Heart right ventricle (tissue), 16 donors: Measurements from ENCODE around the gene PPP6R1. TPM values are rescaled to one million over a fixed set of nuclear protein-coding genes. Genes with fewer than 3 reads are reported as not detected.

Source experiments
- ATAC-seq, 8 donors: fragments of 200-7000 bp; cut with Tn5 transposase; one replicate each; pipeline ENCODE4 v1.9.1; 2020; ENCODE audit warnings: mild to moderate bottlenecking in 8 of 8, moderate library complexity in 8 of 8, moderate number of reproducible peaks in 1 of 8
- DNase-seq, 2 donors: peaks; one replicate each; pipeline ENCODE4 v3.0.0-alpha.2; 2020
- H3K27ac ChIP-seq, 10 donors: fragments of 200-600 bp; sonication (generic) in 2 of 10; one replicate each; pipeline versions ENCODE4 v1.5.0 to v1.8.0; 2020 to 2022; ENCODE audit warnings: mild to moderate bottlenecking in 3 of 10
- H3K27me3 ChIP-seq, 7 donors: fragments of 200-600 bp; one replicate each; pipeline ENCODE4 v1.8.0; 2021 to 2022; ENCODE audit warnings: mild to moderate bottlenecking in 2 of 7
- H3K36me3 ChIP-seq, 9 donors: fragments of 200-600 bp; sonication (generic) in 1 of 9; one replicate each; pipeline versions ENCODE4 v1.5.0 to v1.8.0; 2020 to 2022; ENCODE audit warnings: mild to moderate bottlenecking in 2 of 9
- H3K4me1 ChIP-seq, 9 donors: fragments of 200-600 bp; sonication (generic) in 1 of 9; one replicate each; pipeline versions ENCODE4 v1.5.0 to v1.8.0; 2020 to 2022; ENCODE audit warnings: mild to moderate bottlenecking in 4 of 9
- H3K4me3 ChIP-seq, 10 donors: fragments of 200-600 bp; sonication (generic) in 2 of 10; one replicate each; pipeline versions ENCODE4 v1.5.0 to v1.8.0; 2020 to 2022; ENCODE audit warnings: mild to moderate bottlenecking in 7 of 10, moderate library complexity in 2 of 10
- H3K9me3 ChIP-seq, 11 donors: fragments of 200-600 bp in 10 of 11; sonication (generic) in 2 of 11; one replicate each; pipeline versions ENCODE4 v1.5.0 to v1.8.0; 2013 to 2022; ENCODE audit warnings: mild to moderate bottlenecking in 2 of 11, control low read depth in 1 of 11, moderate library complexity in 1 of 11
- WGBS, 2 donors: extraction: QIAGEN DNeasy Blood & Tissue Kit; methylation state at CpG; one replicate each; pipeline ENCODE4 v1.1.7; 2013; ENCODE audit warnings: inconsistent platforms in 1 of 2; 5-methylcytosine and 5-hydroxymethylcytosine counted together
- intact Hi-C, 10 donors: fragments of 100-400 bp; cut with DNase I; formaldehyde crosslinking; loops; one replicate each; pipeline versions ENCODE4 v1.11.1 to v1.14.2; 2022
- polyA plus RNA-seq, 2 donors: library from polyadenylated mRNA; stranded (reverse); fragments of 200-250 nt; gene quantifications; one replicate each; pipeline ENCODE4 v1.2.3, GENCODE V29; 2013
- total RNA-seq, 10 donors: library from RNA; stranded (reverse); fragmentation: NEBNext Ultra II Directional in 3 of 10; extraction: Animal tissue kit (Norgen Biotek cat#: 25700) in 3 of 10; gene quantifications; one replicate each; pipeline versions ENCODE4 v1.2.1 to v1.2.4, GENCODE V29; 2021 to 2023
- TF ChIP-seq, protein P1 (sequence below), 9 donors: fragments of 200-600 bp; sonication (generic) in 2 of 9; IDR thresholded peaks; one replicate each; pipeline versions ENCODE4 v1.5.0 to v1.8.0; 2021 to 2022; ENCODE audit warnings: antibody characterized with exemption in 9 of 9, mild to moderate bottlenecking in 5 of 9, moderate library complexity in 1 of 9
- donor health status: Arrhythmogenic right ventricular cardiomyopathy.
- donor health status: ischemic (EF 13 %, LVEDD 7.1; RV severe dilation, severe dysfunction).
- donor health status: healthy with polysubstance abuse.
- donor health status: DM: no; HTN: yes; CAD: no.
- donor health status: DM: no; HTN: no; CAD: no.
- donor health status: ischemic (EF 25% LVEDD 6.9; RV normal size, moderate dysfunction).
- donor health status: ischemic (EF 25% LVEDD 5.7; RV mildly dilated, moderate dysfunction).
- donor health status: healthy.
- donor health status: DM: yes; HTN: yes; CAD: no.
- donor health status: Ischemic cardiomyopathy.
- donor health status: ischemic (EF 35%, LVEDD 5.7; RV mildly dilated, moderate dysfunction).
- donor health status: nonischemic (EF 11% LVEDD 7.7; RV severe dilation, severe dysfunction).
- donor health status: DM: yes; HTN: yes; CAD: no.
- donor health status: PGD.
- donor health status: ischemic (EF 29% LVEDD 5.4; RV normal size, mild dysfunction).
- donor health status: nonischemic (EF 23%, LVEDD 6.1; RV moderate dilation, normal function).

PPP6R1 gene
- total and polyA plus RNA-seq, 12 donors = 31.1 to 51.3 (median 38.7) TPM

DNA sequence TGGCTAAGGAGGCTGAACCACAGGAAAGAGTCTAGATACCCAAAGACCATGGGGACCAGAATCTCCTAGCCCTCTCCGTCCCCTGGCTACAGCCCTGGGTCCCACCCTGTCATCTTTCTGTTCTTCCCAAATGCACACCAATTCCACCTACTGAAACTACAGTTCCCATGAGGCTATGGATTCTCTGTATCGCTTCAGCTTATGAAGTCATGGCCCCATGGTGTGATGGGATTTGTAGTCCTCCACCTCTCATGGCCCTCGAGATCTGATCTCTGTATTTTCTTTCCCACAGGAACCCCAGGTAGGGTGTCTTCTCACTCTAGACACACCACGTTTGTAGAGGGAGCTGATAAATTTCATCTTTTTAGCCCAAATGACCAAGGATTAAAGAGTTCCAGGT is 61.3 kb downstream of the PPP6R1 start:
- no peak for DNase-seq
- H3K4me3 ChIP-seq = no peak overlapping the region
- H3K27me3 ChIP-seq = no peaks in the 10 kb centered on the region
- TF ChIP-seq, protein P1, sequence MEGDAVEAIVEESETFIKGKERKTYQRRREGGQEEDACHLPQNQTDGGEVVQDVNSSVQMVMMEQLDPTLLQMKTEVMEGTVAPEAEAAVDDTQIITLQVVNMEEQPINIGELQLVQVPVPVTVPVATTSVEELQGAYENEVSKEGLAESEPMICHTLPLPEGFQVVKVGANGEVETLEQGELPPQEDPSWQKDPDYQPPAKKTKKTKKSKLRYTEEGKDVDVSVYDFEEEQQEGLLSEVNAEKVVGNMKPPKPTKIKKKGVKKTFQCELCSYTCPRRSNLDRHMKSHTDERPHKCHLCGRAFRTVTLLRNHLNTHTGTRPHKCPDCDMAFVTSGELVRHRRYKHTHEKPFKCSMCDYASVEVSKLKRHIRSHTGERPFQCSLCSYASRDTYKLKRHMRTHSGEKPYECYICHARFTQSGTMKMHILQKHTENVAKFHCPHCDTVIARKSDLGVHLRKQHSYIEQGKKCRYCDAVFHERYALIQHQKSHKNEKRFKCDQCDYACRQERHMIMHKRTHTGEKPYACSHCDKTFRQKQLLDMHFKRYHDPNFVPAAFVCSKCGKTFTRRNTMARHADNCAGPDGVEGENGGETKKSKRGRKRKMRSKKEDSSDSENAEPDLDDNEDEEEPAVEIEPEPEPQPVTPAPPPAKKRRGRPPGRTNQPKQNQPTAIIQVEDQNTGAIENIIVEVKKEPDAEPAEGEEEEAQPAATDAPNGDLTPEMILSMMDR (IDR thresholded peaks at IDR 0.05) = no peak
- H3K9me3 ChIP-seq = no peaks in the 10 kb centered on the region
- ATAC-seq = no peak
- H3K27ac ChIP-seq = no peak overlapping the region
- 62 to 73% methylated on average over 4 of the region's 4 CpGs for WGBS, 2 donors
- intact Hi-C loops = no loop called here
- no peaks in the 10 kb centered on the region for H3K4me1 ChIP-seq
- H3K36me3 ChIP-seq = no peaks in the 10 kb centered on the region

DNA sequence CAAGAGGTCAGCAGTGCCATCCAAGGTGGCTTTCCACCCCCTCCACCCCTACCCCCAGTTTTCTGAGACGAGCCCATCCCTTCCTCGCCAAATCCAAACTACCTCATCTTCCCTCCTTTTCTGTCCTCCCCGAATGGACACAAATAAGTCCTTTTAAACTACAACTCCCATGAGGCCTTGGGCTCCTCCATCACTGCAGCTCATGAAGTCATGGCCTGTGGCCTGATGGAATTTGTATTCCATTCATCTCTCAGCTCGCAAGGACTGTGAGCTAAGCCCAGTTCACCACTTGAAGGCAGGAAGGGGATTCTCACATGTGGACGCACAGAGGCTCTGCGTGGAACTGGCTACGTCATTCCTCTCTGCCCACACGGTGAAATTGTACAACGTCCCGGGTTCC is 62.0 kb downstream of the PPP6R1 start:
- H3K27ac ChIP-seq = no peak overlapping the region
- H3K27me3 ChIP-seq = no peaks in the 10 kb centered on the region
- no peaks in the 10 kb centered on the region for H3K4me1 ChIP-seq
- no peaks in the 10 kb centered on the region for H3K9me3 ChIP-seq
- ATAC-seq (no peak), DNase-seq (no peak)
- intact Hi-C loops = no loop called here
- no peaks in the 10 kb centered on the region for H3K36me3 ChIP-seq
- no peak overlapping the region for H3K4me3 ChIP-seq
- TF ChIP-seq, protein P1 (IDR thresholded peaks at IDR 0.05) = no peak
- 88 to 91% methylated on average over 10 of the region's 10 CpGs for WGBS, 2 donors

DNA sequence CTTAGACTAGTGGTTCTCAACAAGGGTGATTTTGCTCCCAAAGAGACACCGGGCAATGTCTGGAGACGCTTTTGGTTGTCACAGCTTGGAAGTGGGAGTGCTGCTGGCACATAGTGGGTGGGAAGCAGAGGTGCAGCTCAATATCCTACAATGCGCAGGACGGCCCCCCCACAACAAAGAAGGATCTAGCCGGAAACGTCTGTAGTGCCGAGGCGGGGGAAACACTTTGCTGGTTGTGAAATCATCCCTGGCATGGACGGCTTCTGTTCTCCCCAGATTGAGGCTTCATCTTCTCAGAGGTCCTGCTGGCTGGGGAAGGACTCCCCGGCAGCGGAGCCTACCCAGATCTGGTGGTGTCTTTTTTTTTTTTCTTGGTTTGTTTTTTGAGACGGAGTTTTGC is 65.3 kb downstream of the PPP6R1 start:
- no peaks in the 10 kb centered on the region for H3K9me3 ChIP-seq
- intact Hi-C loops = no loop called here
- H3K4me1 ChIP-seq = peaks cover 0 to 6% (median 0%) of the 10 kb centered on the region in 9 donors
- DNase-seq = no peak
- ATAC-seq = no peak
- no peaks in the 10 kb centered on the region for H3K27me3 ChIP-seq
- H3K36me3 ChIP-seq = no peaks in the 10 kb centered on the region
- no peak overlapping the region for H3K4me3 ChIP-seq
- no peak overlapping the region for H3K27ac ChIP-seq
- TF ChIP-seq, protein P1 (IDR thresholded peaks at IDR 0.05) = no peak
- WGBS, 2 donors = 82 to 85% methylated on average over 12 of the region's 12 CpGs

DNA sequence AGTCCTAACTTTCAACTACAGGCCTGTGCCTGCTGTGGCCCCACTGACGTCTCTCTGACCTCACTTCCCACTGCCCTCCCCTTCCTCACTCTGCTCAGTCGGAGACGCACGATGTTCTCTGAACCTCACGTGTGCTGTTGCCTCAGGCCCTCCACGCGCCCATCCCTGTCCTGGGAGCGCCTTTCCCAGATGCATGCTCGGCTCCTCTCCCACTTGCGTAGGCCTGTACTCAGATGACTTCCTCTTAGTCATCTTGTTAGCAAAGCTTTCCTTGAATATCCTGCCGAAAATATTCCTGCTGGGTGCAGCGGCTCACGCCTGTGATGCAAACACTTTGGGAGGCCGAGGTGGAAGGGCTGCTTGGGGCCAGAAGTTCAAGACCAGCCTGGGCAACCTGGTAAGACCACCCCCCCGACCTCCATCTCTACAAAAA is 69.4 kb downstream of the PPP6R1 start:
- ATAC-seq (peak in 7 of 8 donors; percentile 77 to 94 (median 89)), DNase-seq (peak in 1 of 2 donors; percentile 60)
- TF ChIP-seq, protein P1 (IDR thresholded peaks at IDR 0.05) = no peak
- Histone ChIP-seq H3K9me3 (no peaks in the 10 kb centered on the region), H3K4me1 (peaks cover 0 to 6% (median 0%) of the 10 kb centered on the region in 9 donors), H3K4me3 (no peak overlapping the region), H3K27ac (peak overlapping the region in 5 of 10 donors; percentile 11 to 69 (median 58)), H3K36me3 (no peaks in the 10 kb centered on the region), H3K27me3 (peaks cover 0 to 9% (median 0%) of the 10 kb centered on the region in 7 donors)
- WGBS, 2 donors = 50 to 60% methylated on average over 15 of the region's 15 CpGs
- intact Hi-C loops = no loop called here
